IMR-90 (cell line): Measurements from ENCODE around the gene ABLIM3.

Experiments
- BHLHE40 ChIP-seq: fragments of 150-350 bp; IDR thresholded peaks from 2 replicates; pipeline ENCODE4 v1.6.1; 2016; ENCODE audit warnings: mild to moderate bottlenecking, low read depth, low read length
- MAFK ChIP-seq: IDR thresholded peaks from 2 replicates; pipeline ENCODE4 v1.6.1; 2012; ENCODE audit warnings: low read depth, low read length, improper control_type of control experiment
- MXI1 ChIP-seq: IDR thresholded peaks from 2 replicates; pipeline ENCODE4 v1.6.1; 2012; ENCODE audit warnings: low read depth, mild to moderate bottlenecking, low read length, moderate library complexity, borderline replicate concordance
- NFE2L2 ChIP-seq: fragments of 150-350 bp; IDR thresholded peaks from 2 replicates; pipeline ENCODE4 v1.6.1; 2016; ENCODE audit warnings: low read depth, mild to moderate bottlenecking, low read length
- POLR2A ChIP-seq: IDR thresholded peaks from 2 replicates; pipeline ENCODE4 v1.6.1; 2012; ENCODE audit warnings: mild to moderate bottlenecking, low read depth, low read length
- TF ChIP-seq, protein P1 (sequence below): conservative IDR thresholded peaks from 2 replicates; pipeline ENCODE4 v1.5.1; 2012; ENCODE audit warnings: mild to moderate bottlenecking, low read depth, low read length, improper control_type of control experiment
- TF ChIP-seq, protein P2 (sequence below): fragments of 150-350 bp; IDR thresholded peaks from 2 replicates; pipeline ENCODE4 v1.6.1; 2017; ENCODE audit warnings: mild to moderate bottlenecking, antibody characterized with exemption, low read length, low read depth

DNA sequence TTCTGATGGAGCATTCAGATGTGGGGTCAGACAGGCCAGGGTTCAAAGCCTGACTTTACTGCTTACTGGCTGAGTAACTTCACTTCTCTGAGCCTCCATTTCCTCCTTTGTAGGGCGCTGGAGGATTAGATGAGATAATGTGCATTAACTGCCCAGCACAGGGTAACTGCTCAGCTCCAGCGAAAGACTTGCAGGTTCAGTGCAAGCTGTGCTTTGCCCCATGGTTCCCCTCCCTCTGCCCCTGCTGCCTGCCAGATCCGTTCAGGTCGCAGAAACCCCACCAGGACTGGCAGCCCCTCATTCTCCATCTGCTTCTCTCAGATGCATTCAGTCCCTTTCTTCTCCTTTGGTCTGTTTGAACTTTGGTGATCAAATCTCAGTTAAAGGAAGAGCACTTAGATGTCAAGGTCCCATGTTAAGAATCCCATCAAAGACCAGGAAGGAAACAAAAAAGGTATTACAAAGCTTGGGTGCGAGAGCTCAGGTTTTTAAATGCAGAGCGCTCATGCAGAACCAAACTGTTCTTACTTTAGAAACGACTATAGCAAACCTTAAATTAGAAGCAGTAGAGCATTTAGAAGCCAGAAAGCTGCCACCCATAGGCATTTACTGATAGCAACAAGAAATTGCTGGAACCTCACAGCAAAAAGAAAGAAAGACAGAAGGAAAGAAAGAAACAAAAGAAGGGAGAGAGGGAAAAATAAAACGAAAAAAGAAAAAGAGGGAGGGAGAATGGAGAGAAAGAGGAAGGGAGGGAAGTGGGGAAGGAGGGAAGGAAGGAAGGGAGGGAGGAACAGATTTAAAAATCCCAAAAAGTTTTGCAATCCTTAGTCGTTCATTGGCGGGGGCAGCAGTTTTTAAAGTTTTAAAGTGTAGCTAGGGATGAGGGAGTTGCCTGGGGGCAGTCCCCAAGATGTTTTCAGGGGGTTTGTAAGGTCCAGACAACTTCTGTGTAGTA is 153.9 kb downstream of the ABLIM3 start:
- TF ChIP-seq MAFK (no peak), NFE2L2 (no peak), POLR2A (no peak), BHLHE40 (no peak), MXI1 (no peak)
- TF ChIP-seq, protein P1, sequence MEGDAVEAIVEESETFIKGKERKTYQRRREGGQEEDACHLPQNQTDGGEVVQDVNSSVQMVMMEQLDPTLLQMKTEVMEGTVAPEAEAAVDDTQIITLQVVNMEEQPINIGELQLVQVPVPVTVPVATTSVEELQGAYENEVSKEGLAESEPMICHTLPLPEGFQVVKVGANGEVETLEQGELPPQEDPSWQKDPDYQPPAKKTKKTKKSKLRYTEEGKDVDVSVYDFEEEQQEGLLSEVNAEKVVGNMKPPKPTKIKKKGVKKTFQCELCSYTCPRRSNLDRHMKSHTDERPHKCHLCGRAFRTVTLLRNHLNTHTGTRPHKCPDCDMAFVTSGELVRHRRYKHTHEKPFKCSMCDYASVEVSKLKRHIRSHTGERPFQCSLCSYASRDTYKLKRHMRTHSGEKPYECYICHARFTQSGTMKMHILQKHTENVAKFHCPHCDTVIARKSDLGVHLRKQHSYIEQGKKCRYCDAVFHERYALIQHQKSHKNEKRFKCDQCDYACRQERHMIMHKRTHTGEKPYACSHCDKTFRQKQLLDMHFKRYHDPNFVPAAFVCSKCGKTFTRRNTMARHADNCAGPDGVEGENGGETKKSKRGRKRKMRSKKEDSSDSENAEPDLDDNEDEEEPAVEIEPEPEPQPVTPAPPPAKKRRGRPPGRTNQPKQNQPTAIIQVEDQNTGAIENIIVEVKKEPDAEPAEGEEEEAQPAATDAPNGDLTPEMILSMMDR: no peak
- TF ChIP-seq, protein P2, sequence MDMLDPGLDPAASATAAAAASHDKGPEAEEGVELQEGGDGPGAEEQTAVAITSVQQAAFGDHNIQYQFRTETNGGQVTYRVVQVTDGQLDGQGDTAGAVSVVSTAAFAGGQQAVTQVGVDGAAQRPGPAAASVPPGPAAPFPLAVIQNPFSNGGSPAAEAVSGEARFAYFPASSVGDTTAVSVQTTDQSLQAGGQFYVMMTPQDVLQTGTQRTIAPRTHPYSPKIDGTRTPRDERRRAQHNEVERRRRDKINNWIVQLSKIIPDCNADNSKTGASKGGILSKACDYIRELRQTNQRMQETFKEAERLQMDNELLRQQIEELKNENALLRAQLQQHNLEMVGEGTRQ: no peak
